ENCODE data around the gene ENTPD2. TPM values are rescaled to one million over a fixed set of nuclear protein-coding genes. Genes with fewer than 3 reads are reported as not detected.
A peak's percentile ranks its signal among the peaks of the same experiment; 100 is the strongest.

Gene ENTPD2
- total and polyA plus RNA-seq, 12 donors, result 0.28 to 1.7 (median 0.49) TPM; not detected in 6

- H3K27ac ChIP-seq, result peak within 1 kb of the TSS in 2 of 5 donors; percentile 6 to 54
- peaks cover 9 to 30% of the 10 kb centered on the region in 2 donors for H3K4me1 ChIP-seq (replicated peaks in 1 of 2)
- no peaks in the 10 kb centered on the region for H3K36me3 ChIP-seq (replicated peaks in 1 of 2)
- H3K4me3 ChIP-seq, result peak within 1 kb of the TSS in 2 of 4 donors; percentile 54 to 74
- H3K9me3 ChIP-seq (replicated peaks in 1 of 3), result no peaks in the 10 kb centered on the region
- peak in 5 of 7 donors; percentile 46 to 70 (median 65) for DNase-seq
- intact Hi-C loops (cut with DNase I), result loop anchor here in 1 of 2 donors (5.0 kb wide), 1 partner anchor 75 kb away; the partner anchor contains the start of gene LCN12
- TF ChIP-seq POLR2A (IDR thresholded peaks at IDR 0.05), result no peak
- TF ChIP-seq, protein P1, sequence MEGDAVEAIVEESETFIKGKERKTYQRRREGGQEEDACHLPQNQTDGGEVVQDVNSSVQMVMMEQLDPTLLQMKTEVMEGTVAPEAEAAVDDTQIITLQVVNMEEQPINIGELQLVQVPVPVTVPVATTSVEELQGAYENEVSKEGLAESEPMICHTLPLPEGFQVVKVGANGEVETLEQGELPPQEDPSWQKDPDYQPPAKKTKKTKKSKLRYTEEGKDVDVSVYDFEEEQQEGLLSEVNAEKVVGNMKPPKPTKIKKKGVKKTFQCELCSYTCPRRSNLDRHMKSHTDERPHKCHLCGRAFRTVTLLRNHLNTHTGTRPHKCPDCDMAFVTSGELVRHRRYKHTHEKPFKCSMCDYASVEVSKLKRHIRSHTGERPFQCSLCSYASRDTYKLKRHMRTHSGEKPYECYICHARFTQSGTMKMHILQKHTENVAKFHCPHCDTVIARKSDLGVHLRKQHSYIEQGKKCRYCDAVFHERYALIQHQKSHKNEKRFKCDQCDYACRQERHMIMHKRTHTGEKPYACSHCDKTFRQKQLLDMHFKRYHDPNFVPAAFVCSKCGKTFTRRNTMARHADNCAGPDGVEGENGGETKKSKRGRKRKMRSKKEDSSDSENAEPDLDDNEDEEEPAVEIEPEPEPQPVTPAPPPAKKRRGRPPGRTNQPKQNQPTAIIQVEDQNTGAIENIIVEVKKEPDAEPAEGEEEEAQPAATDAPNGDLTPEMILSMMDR (IDR thresholded peaks at IDR 0.05), result no peak
- 2 to 33% (median 4%) methylated on average over 3 to 93 of the region's 95 CpGs for WGBS, 4 donors
- H3K27me3 ChIP-seq, result no peaks in the 10 kb centered on the region
These were observed 26.2 kb downstream of the ENTPD2 start, which contains the start of gene ABCA2 for GRCh38 chr9:137027369-137028262. Gene ABCA2, minus strand, starts transcription at chr9:137028237. Its CDS starts 97 bp downstream, at chr9:137028140.

DNA sequence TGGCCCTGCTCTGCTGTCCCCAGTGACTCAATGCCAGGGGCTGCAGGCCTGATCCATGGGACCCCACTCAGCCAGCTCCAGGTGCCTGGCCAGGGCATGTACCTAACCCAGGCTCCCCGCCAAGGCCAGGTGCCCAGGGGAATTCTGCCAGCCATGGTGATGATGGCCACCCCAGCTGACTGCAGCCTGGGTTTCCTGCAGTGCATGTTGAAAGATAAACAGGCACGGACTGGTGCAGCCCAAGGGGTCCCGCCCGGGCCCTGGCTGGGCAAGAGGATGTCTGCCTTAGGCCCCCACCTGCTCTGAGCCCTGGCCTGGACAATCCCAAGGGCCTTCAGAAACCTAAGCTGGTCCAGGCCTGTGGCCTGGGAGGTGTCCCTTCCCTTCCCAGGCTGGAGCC lies 27.0 kb downstream of the ENTPD2 start:
- H3K36me3 ChIP-seq (replicated peaks in 1 of 2), result no peaks in the 10 kb centered on the region
- no peak for DNase-seq
- TF ChIP-seq, protein P1 (IDR thresholded peaks at IDR 0.05), result no peak
- TF ChIP-seq POLR2A (IDR thresholded peaks at IDR 0.05), result peak in 1 of 2 donors; percentile 28
- H3K4me1 ChIP-seq (replicated peaks in 1 of 2), result peaks cover 9 to 27% of the 10 kb centered on the region in 2 donors
- peak overlapping the region in 1 of 5 donors; percentile 54 for H3K27ac ChIP-seq
- peak overlapping the region in 1 of 4 donors; percentile 61 for H3K4me3 ChIP-seq
- no peaks in the 10 kb centered on the region for H3K27me3 ChIP-seq
- intact Hi-C loops (cut with DNase I), result loop anchor here in 1 of 2 donors (5.0 kb wide), 1 partner anchor 75 kb away; the partner anchor contains the start of gene LCN12
- H3K9me3 ChIP-seq (replicated peaks in 1 of 3), result no peaks in the 10 kb centered on the region
- 81 to 90% (median 83%) methylated on average over 1 to 4 of the region's 4 CpGs; no CpG with 5 or more reads in 1 of the 4 donors for WGBS, 4 donors

GRCh38 chr9:137026384-137026783 lies 27.5 kb downstream of the ENTPD2 start:
- no peak overlapping the region for H3K4me3 ChIP-seq
- no peak for DNase-seq
- H3K4me1 ChIP-seq (replicated peaks in 1 of 2), result peaks cover 9 to 24% of the 10 kb centered on the region in 2 donors
- 82 to 93% (median 92%) methylated on average over 1 to 2 of the region's 2 CpGs for WGBS, 4 donors
- no peaks in the 10 kb centered on the region for H3K27me3 ChIP-seq
- H3K36me3 ChIP-seq (replicated peaks in 1 of 2), result no peaks in the 10 kb centered on the region
- no peaks in the 10 kb centered on the region for H3K9me3 ChIP-seq (replicated peaks in 1 of 3)
- intact Hi-C loops (cut with DNase I), result loop anchor here in 1 of 2 donors (5.0 kb wide), 1 partner anchor 74 kb away; the partner anchor contains the start of gene LCN12
- TF ChIP-seq POLR2A (IDR thresholded peaks at IDR 0.05), result no peak
- TF ChIP-seq, protein P1 (IDR thresholded peaks at IDR 0.05), result no peak
- H3K27ac ChIP-seq, result peak overlapping the region in 1 of 5 donors; percentile 54

DNA sequence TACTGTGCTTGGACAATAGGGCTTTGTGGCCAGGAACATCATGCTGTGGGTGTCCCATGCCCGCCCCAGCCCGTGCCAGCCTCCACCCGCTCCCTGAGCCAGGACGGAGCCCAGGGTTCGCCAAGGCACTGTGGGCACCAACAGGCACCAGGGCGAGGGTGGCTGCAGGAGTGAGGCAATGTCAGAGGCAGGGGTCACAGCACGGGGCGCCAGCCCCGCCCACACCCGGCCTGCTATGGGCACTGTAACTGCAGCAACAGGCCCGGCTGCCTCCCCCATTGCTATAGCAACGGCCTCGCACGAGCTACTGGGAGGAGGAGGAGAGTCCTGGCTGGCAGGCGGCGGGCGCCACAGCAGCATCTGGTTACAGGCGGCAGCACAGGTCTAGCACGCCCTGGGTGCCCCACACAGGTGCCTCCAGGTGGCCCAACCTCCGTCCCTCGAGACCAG lies 28.3 kb downstream of the ENTPD2 start:
- no peaks in the 10 kb centered on the region for H3K36me3 ChIP-seq (replicated peaks in 1 of 2)
- peak in 2 of 7 donors; percentile 38 to 91 for DNase-seq
- no peak overlapping the region for H3K27ac ChIP-seq
- peaks cover 9 to 22% of the 10 kb centered on the region in 2 donors for H3K4me1 ChIP-seq (replicated peaks in 1 of 2)
- intact Hi-C loops (cut with DNase I), result loop anchor here in 1 of 2 donors (5.0 kb wide), 1 partner anchor 73 kb away; the partner anchor contains the start of gene LCN12
- no peak for TF ChIP-seq POLR2A (IDR thresholded peaks at IDR 0.05)
- TF ChIP-seq, protein P1 (IDR thresholded peaks at IDR 0.05), result no peak
- H3K9me3 ChIP-seq (replicated peaks in 1 of 3), result no peaks in the 10 kb centered on the region
- H3K27me3 ChIP-seq, result no peaks in the 10 kb centered on the region
- 60 to 77% (median 69%) methylated on average over 8 to 21 of the region's 21 CpGs; no CpG with 5 or more reads in 1 of the 4 donors for WGBS, 4 donors
- H3K4me3 ChIP-seq, result no peak overlapping the region

Measured in adrenal gland (tissue), 12 donors.